B cell (primary cell): Measurements from ENCODE around the gene ADAM30. TPM values are rescaled to one million over a fixed set of nuclear protein-coding genes. Genes with fewer than 3 reads are reported as not detected.

Source experiments
- ATAC-seq: fragments of 200-7000 bp; cut with Tn5 transposase; one replicate; pipeline ENCODE4 v1.10.0; 2021; ENCODE audit warnings: low read depth, mild to moderate bottlenecking, moderate number of reproducible peaks, moderate library complexity
- CTCF ChIA-PET: fragments of 350-600 bp; sonication (Branson Sonifier 250); formaldehyde crosslinking; loops from one replicate; lab custom pipeline; 2021; ENCODE audit warnings: antibody characterized with exemption, inconsistent platforms; lab: Charles Lee
- POLR2A ChIA-PET: fragments of 350-600 bp; sonication (Branson Sonifier 250); formaldehyde crosslinking; loops from one replicate; lab custom pipeline; 2021; ENCODE audit warnings: antibody characterized with exemption; lab: Charles Lee
- DNase-seq: peaks from one replicate; pipeline ENCODE4 v3.0.0; 2013
- H2AFZ ChIP-seq: 2 replicates; pipeline ENCODE4 v1.6.1; 2012; ENCODE audit warnings: mild to moderate bottlenecking, low read depth, low read length; ENCODE audit not compliant: insufficient read depth, poor library complexity, severe bottlenecking
- H3K27ac ChIP-seq, 2 donors: 1 replicate in 1 of 2; 2 replicates in 1 of 2; pipeline ENCODE4 v1.5.1; 2012 to 2013; ENCODE audit warnings: low read length in 2 of 2, mild to moderate bottlenecking in 2 of 2, moderate library complexity in 1 of 2
- H3K27me3 ChIP-seq, 4 experiments: fragments of 200-600 bp in 1 of 4; sonication (generic) in 1 of 4; replicated peaks in 1 of 4; 1 replicate in 2 of 4; 2 replicates in 2 of 4; pipeline versions ENCODE4 v1.6.1 to v1.7.0; 2013 to 2016; ENCODE audit warnings: low read length in 3 of 4, mild to moderate bottlenecking in 2 of 4, mixed read lengths in 1 of 4, moderate library complexity in 1 of 4; ENCODE audit not compliant: insufficient read depth in 4 of 4, control insufficient read depth in 3 of 4; ENCODE audit errors: control extremely low read depth in 1 of 4
- H3K36me3 ChIP-seq, 2 experiments: replicated peaks in 1 of 2; 1 replicate in 1 of 2; 2 replicates in 1 of 2; pipeline versions ENCODE4 v1.6.1 to v1.7.1; 2013; ENCODE audit warnings: low read length in 1 of 2; ENCODE audit not compliant: insufficient read depth in 2 of 2, control insufficient read depth in 1 of 2; ENCODE audit errors: control extremely low read depth in 1 of 2, extremely low read depth in 1 of 2
- H3K4me1 ChIP-seq, 2 donors: fragments of 200-600 bp in 1 of 2; sonication (generic) in 1 of 2; 1 replicate in 1 of 2; 2 replicates in 1 of 2; pipeline versions ENCODE4 v1.5.1 to v1.6.1; 2013 to 2017; ENCODE audit warnings: low read length in 2 of 2; ENCODE audit not compliant: control insufficient read depth in 2 of 2, insufficient read depth in 2 of 2
- H3K4me2 ChIP-seq: replicated peaks from 2 replicates; pipeline ENCODE3; 2012; ENCODE audit warnings: mild to moderate bottlenecking, low read depth, low read length; ENCODE audit not compliant: poor library complexity, severe bottlenecking
- H3K4me3 ChIP-seq, 5 experiments: fragments of 200-600 bp in 1 of 5; sonication (generic) in 1 of 5; 1 replicate in 3 of 5; 2 replicates in 2 of 5; pipeline versions ENCODE4 v1.5.1 to v1.7.0; 2011 to 2016; ENCODE audit warnings: low read length in 4 of 5, mild to moderate bottlenecking in 4 of 5, low read depth in 2 of 5, control low read depth in 1 of 5, moderate library complexity in 1 of 5; ENCODE audit not compliant: insufficient read depth in 1 of 5; ENCODE audit errors: control extremely low read depth in 1 of 5, extremely low read depth in 1 of 5
- H3K79me2 ChIP-seq: fragments of 200-600 bp; sonication (generic); one replicate; pipeline ENCODE4 v1.6.0; 2016; ENCODE audit warnings: low read length; ENCODE audit not compliant: control insufficient read depth, insufficient read depth
- H3K9ac ChIP-seq: fragments of 200-600 bp; sonication (generic); 2 replicates; pipeline ENCODE4 v1.6.1; 2017; ENCODE audit warnings: mild to moderate bottlenecking, low read length, moderate library complexity
- H3K9me3 ChIP-seq, 3 donors: one replicate each; pipeline versions ENCODE4 v1.6.1 to v1.7.1; 2013; ENCODE audit warnings: low read length in 2 of 3; ENCODE audit not compliant: control insufficient read depth in 2 of 3, insufficient read depth in 1 of 3; ENCODE audit errors: control extremely low read depth in 1 of 3
- H4K20me1 ChIP-seq: 2 replicates; pipeline ENCODE4 v1.6.0; 2012; ENCODE audit warnings: mild to moderate bottlenecking, low read length; ENCODE audit not compliant: insufficient read depth, control insufficient read depth, poor library complexity, severe bottlenecking
- H3K27ac Mint-ChIP-seq: one replicate; pipeline ENCODE4 v1.8.0; 2021; ENCODE audit warnings: mixed read lengths
- H3K27me3 Mint-ChIP-seq: one replicate; pipeline ENCODE4 v1.8.0; 2021; ENCODE audit warnings: mixed read lengths
- H3K4me1 Mint-ChIP-seq: one replicate; pipeline ENCODE4 v1.8.0; 2021; ENCODE audit warnings: mixed read lengths
- H3K4me3 Mint-ChIP-seq: one replicate; pipeline ENCODE4 v1.8.0; 2021; ENCODE audit warnings: mixed read lengths
- H3K9me3 Mint-ChIP-seq: one replicate; pipeline ENCODE4 v1.8.0; 2022; ENCODE audit warnings: mixed read lengths; ENCODE audit not compliant: insufficient read depth
- CTCF ChIP-seq: fragments of 200-600 bp; IDR thresholded peaks from one replicate; pipeline ENCODE4 v1.8.0; 2022; ENCODE audit warnings: antibody characterized with exemption, mild to moderate bottlenecking
- EZH2 ChIP-seq: IDR thresholded peaks from 2 replicates; pipeline ENCODE4 v1.6.1; 2012; ENCODE audit warnings: borderline replicate concordance, low read depth, mild to moderate bottlenecking, moderate library complexity, low read length; ENCODE audit not compliant: insufficient read depth, poor library complexity, severe bottlenecking
- WGBS: methylation state at CpG from one replicate; pipeline ENCODE4 v1.1.5; 2013; ENCODE audit warnings: missing lambda C conversion rate; ENCODE audit not compliant: insufficient coverage; 5-methylcytosine and 5-hydroxymethylcytosine counted together
- intact Hi-C: fragments of 100-400 bp; cut with micrococcal nuclease; formaldehyde crosslinking; loops from one replicate; pipeline ENCODE4 v1.10.0; 2022
- polyA plus RNA-seq: library from polyadenylated mRNA; depleted of rRNA; stranded (reverse); fragments of >200 nt; gene quantifications from 2 replicates; pipeline ENCODE4 v1.2.3, GENCODE V29; 2012
- total RNA-seq, 2 donors: library from RNA; stranded (reverse); fragments of 120-200 nt in 1 of 2; gene quantifications; 1 replicate in 1 of 2; 2 replicates in 1 of 2; pipeline versions ENCODE4 v1.2.3 to v1.2.4, GENCODE V29; 2013 to 2022

ADAM30 gene
- total and polyA plus RNA-seq, 2 donors (not counting 1 experiment from before 2014, with no cell fraction given) = not detected

DNA sequence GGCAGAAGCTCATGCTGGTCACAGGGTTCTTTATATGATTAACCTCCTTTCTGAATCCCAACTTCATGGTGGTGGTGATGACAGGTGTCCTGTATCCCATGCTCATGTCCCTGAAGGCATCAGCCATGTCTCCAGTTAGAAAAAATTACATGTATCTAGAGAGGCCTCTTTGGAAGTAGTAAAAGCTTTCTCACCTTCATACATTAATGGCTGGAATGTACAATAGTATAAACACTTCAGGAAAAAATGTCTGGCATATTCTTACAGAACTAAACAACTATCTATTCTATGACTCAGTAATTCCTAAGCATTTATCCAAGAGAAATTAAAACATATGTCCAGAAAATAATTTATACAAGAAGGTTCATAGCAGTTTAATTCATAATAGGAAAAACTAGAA, 34.0 kb downstream of the ADAM30 start:
- H3K27ac Mint-ChIP-seq = no peak overlapping the region
- no peaks in the 10 kb centered on the region for H3K4me1 Mint-ChIP-seq
- no peak overlapping the region for H3K4me3 ChIP-seq
- H3K79me2 ChIP-seq = no peaks in the 10 kb centered on the region
- H4K20me1 ChIP-seq = no peaks in the 10 kb centered on the region
- H3K36me3 ChIP-seq = no peaks in the 10 kb centered on the region
- no peak overlapping the region for H3K9ac ChIP-seq
- no peaks in the 10 kb centered on the region for H3K27me3 ChIP-seq
- TF ChIP-seq CTCF (no peak), EZH2 (no peak)
- intact Hi-C loops = no loop called here
- POLR2A ChIA-PET = no interaction called here
- no peak overlapping the region for H2AFZ ChIP-seq
- no peaks in the 10 kb centered on the region for H3K4me1 ChIP-seq
- no peak overlapping the region for H3K27ac ChIP-seq
- CTCF ChIA-PET = no interaction called here
- no peaks in the 10 kb centered on the region for H3K9me3 ChIP-seq
- no peaks in the 10 kb centered on the region for H3K9me3 Mint-ChIP-seq
- H3K27me3 Mint-ChIP-seq = peaks cover 41% of the 10 kb centered on the region
- no peak for DNase-seq
- no peak overlapping the region for H3K4me2 ChIP-seq
- ATAC-seq = no peak
- no peak overlapping the region for H3K4me3 Mint-ChIP-seq

DNA sequence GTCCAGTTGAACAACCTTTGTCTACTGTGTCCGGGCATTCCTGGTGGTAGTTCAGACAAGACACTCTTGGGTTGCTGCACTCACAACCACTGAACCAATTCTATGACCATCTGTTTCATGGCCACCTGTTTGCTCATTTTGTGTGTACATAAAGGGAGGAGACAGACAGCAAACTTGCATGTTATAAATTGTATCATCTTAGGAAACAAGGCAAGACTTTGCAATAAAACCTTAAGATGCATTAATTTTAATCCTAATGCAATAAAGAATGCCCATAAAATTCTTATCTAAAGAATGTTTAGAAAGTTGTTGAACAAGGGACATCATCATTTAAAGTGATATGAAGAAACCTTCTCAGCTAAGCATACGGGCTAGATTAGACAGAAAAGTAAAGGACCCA, 34.8 kb downstream of the ADAM30 start:
- H3K9ac ChIP-seq = no peak overlapping the region
- Mint-ChIP-seq H3K27ac (no peak overlapping the region), H3K9me3 (no peaks in the 10 kb centered on the region), H3K4me3 (no peak overlapping the region), H3K4me1 (no peaks in the 10 kb centered on the region), H3K27me3 (peaks cover 41% of the 10 kb centered on the region)
- no peak for TF ChIP-seq CTCF
- TF ChIP-seq EZH2 = no peak
- no peaks in the 10 kb centered on the region for H4K20me1 ChIP-seq
- no peaks in the 10 kb centered on the region for H3K4me1 ChIP-seq
- H3K4me2 ChIP-seq = no peak overlapping the region
- CTCF ChIA-PET = no interaction called here
- H3K27me3 ChIP-seq = no peaks in the 10 kb centered on the region
- intact Hi-C loops = no loop called here
- H3K27ac ChIP-seq = no peak overlapping the region
- H2AFZ ChIP-seq = no peak overlapping the region
- POLR2A ChIA-PET = no interaction called here
- H3K9me3 ChIP-seq = no peaks in the 10 kb centered on the region
- no peak for DNase-seq
- no peak overlapping the region for H3K4me3 ChIP-seq
- no peak for ATAC-seq
- WGBS = 75% methylated on average over 1 of the region's 2 CpGs
- no peaks in the 10 kb centered on the region for H3K36me3 ChIP-seq
- no peaks in the 10 kb centered on the region for H3K79me2 ChIP-seq
